GM19395 (cell line): ENCODE data around the gene KCNA5.

Source experiments
- ATAC-seq: cut with Tn5 transposase; IDR thresholded peaks from one replicate; pipeline ENCODE4 v1.9.1; 2021; ENCODE audit warnings: mild to moderate bottlenecking, moderate library complexity; ENCODE audit not compliant: unreplicated experiment

Gene KCNA5

GRCh38 chr12:5043589-5044419 is at the start of gene KCNA5:
Gene KCNA5, plus strand, starts transcription at chr12:5043879. Its CDS starts 269 bp downstream, at chr12:5044148.
- no peak for ATAC-seq

- no peak for ATAC-seq
Observed at GRCh38 chr12:4994622-4995021, 49.1 kb upstream of the KCNA5 start.

- no peak for ATAC-seq
Observed at GRCh38 chr12:4996714-4997113, 47.0 kb upstream of the KCNA5 start.

- no peak for ATAC-seq
Observed at GRCh38 chr12:4997939-4998338, 45.7 kb upstream of the KCNA5 start.

GRCh38 chr12:5000204-5000603 is 43.5 kb upstream of the KCNA5 start:
- no peak for ATAC-seq

GRCh38 chr12:5000658-5001385 is 42.9 kb upstream of the KCNA5 start:
- ATAC-seq = no peak

- no peak for ATAC-seq
Observed at GRCh38 chr12:5003025-5003666, 40.5 kb upstream of the KCNA5 start.

- no peak for ATAC-seq
Observed at GRCh38 chr12:5008661-5009060, 35.0 kb upstream of the KCNA5 start.

GRCh38 chr12:5010151-5010550 is 33.5 kb upstream of the KCNA5 start:
- no peak for ATAC-seq

- ATAC-seq = no peak
Observed at GRCh38 chr12:5012337-5012736, 31.3 kb upstream of the KCNA5 start.

- no peak for ATAC-seq
Observed at GRCh38 chr12:5013266-5013730, 30.4 kb upstream of the KCNA5 start.

GRCh38 chr12:5014269-5014668 is 29.4 kb upstream of the KCNA5 start:
- ATAC-seq = no peak

GRCh38 chr12:5015711-5016492 is 27.8 kb upstream of the KCNA5 start:
- ATAC-seq = no peak

GRCh38 chr12:5016526-5016925 is 27.2 kb upstream of the KCNA5 start:
- ATAC-seq = no peak

- ATAC-seq = no peak
Observed at GRCh38 chr12:5017638-5018348, 25.9 kb upstream of the KCNA5 start.

- no peak for ATAC-seq
Observed at GRCh38 chr12:5018677-5019076, 25.0 kb upstream of the KCNA5 start.

GRCh38 chr12:5022025-5022424 is 21.7 kb upstream of the KCNA5 start:
- ATAC-seq = no peak

- no peak for ATAC-seq
Observed at GRCh38 chr12:5022465-5023061, 21.1 kb upstream of the KCNA5 start.

GRCh38 chr12:5023842-5024241 is 19.8 kb upstream of the KCNA5 start:
- no peak for ATAC-seq
